Fibroblast of skin of abdomen (primary cell): ENCODE data around the gene NTSR2.
"Not testable (repeated sequence)": the region's sequence is repeated elsewhere in the genome, so short reads cannot be mapped to it uniquely, and the experiment has no call there.

Experiments used
- DNase-seq: peaks from one replicate; pipeline ENCODE4 v3.0.0-alpha.2; 2013

The NTSR2 gene

DNA sequence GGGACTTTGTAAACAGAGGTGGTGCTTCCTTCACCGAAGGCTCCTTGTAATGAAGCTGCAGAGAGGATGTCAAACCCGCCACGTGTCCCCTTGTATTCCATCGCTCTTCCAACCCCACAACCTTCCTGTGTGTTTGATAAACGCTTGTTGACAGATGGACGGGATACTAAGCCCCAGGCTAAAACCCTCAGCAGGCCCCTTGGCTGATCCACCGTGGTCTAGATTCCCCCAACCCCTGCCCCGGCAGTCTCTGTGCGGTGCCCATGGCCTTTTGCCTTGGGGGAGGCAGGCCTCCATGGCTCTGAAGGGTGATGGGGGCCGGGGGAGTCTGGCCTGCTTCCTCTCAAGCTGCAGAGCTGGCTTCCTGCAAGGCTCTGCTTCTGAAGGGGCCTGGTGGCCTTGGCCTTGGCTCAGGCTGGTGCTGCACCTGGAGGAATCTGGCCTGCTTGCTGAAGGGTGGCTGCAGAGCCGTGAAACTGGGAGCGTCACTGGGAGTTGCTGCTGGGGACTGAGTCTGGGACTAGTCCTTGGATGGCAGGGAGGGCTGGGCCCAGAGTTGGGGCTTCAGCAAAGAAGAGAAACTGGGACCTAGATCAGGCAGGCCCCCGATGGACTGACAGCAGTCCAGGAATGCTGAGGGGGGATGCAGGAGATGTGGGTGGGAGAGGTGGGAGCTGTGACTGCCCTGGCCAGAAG lies 9.6 kb upstream of the NTSR2 start:
- no peak for DNase-seq

DNA sequence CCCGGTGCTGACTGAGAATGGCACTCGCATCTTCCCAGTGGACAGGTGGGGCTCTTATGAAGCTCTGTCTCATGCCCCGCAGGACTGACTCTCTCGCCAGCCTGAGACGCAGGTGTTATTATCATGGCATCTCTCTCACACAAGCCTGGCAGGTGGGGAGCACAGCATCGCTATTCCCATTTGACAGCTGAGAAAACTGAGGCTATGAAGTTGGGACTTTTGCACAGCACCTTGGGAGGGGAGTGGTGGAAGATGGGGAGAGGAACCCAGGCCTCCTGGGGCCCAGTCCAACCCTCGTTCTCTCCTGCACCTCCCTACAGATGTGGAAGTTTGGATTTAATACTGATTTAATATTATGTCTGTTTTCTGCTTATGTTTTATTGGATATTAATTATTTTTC lies 9.0 kb upstream of the NTSR2 start:
- no peak for DNase-seq

DNA sequence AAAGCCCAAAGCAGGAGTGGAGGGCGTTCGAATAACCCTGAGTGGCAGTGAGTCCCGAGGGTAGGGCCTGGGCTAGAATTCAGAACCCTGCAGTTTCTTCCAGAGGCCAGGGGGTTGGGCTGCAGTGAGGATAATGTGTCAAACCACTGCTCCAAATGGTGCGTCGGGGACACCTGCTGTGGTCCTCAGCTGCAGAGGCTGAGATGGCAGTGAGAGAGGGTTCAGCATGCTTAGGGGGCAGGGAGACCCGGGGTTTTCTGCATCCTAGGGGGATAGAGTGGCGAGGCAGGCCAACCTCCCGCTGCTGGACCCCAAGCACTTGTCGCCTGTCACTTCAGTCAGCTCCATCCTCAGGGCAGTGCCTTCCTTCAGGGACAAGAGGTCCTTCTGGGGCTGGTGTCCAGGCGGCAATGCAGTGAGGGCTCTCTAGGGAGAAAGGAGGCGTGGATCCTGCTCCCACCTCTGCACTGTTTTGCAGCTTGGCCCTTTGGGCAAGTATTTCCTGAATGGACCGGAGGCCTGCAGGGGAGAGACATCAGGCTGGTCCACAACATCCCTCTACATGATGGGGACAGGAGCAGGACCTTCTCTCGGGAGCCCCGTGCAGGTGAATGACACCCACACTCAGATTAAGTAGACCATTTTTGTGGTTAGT lies 8.4 kb upstream of the NTSR2 start:
- no peak for DNase-seq

DNA sequence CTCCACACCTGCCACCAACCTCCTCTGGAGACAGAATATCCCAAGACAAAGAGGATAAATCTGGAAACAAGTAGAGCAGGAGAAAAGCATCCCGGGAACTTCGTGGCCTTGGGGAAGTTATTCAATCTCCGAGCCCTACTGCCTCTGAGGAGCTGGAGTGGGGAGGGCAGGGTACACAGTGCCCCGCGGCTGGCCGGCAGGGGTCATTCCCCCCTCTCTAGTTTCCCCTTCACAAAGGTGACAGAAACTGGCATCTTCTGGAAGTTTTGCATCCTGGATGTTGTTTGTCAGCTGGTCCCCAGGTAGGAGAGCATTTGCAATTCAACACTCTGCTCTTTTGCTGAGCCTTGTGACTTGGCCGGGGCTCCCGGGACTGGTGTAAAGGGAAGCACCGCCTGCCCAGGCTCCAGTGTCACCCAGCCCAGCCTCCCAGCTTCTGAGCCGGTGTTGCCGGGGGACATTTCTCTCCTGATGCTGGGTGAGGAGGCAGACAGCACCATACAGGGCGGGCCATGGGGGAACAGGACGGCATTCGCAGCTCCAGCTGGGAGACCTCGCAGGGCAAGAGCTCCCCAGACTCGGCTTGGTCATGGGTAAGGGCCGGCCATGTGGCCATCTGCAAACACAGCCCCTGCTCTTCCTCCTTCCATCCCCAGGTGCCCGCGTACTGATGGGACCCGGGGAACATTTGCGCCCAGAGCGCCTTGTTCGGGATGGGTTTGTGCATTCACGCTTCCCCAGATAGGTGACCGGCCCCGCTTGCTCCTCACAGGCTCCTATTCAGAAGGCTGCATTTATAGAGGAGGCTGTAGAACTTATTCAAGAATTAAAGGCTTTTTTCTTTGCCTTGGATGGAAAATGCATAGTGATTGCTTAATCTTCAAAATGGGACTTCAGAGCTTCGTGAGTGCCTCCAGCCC lies 7.4 kb upstream of the NTSR2 start:
- DNase-seq: no peak

DNA sequence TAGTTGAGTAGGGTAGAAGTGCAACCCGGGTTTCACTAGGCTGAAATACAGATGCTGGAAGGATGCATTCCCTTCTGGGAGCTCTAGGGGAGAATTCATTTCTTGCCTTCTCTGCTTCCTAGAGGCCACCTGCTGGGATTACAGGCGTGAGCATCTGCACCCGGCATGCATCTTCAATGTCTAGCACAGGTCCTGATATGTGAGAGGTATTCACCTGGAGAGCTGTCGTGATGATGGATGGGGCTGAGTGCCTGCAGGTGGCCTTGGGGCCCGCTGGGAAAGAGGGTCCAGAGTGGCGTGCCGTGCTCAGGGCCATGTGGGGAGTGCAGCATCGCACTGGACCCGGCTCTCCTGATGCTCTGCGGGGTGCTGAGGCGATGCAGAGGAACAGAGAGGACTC lies 6.6 kb upstream of the NTSR2 start:
- no peak for DNase-seq

DNA sequence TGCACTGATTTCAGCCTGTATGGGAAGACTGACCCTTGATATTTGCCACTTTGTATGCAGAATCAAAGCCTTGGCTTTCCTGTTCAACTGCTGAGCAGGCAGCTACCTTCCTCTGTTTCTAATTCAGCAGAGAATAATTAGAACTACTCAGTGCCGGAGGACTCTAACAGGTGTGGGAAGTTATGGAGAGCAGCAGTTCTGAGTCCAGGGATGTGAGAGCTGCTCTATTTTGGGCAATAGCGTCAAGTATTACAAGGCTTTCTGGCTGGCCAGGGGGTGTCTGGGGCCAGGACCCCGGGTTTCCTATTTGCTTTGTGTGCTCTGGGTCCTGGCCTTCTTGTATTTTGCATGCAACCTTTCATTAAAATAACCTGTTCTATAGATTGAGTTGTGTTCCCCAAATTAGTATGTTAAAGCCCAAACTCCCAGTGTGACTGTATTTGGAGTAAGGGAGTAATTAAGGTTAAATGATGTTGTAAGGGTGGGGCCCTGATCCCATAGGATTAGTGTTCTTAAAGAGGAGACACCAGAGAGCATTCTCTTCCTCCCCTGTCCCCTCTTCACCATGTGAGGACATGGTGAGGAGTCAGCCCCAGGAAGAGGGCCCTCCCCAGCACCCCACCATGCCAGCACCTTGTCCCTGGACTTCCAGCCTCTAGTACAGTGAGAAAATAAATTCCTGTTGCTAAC lies 5.6 kb upstream of the NTSR2 start:
- DNase-seq: no peak

DNA sequence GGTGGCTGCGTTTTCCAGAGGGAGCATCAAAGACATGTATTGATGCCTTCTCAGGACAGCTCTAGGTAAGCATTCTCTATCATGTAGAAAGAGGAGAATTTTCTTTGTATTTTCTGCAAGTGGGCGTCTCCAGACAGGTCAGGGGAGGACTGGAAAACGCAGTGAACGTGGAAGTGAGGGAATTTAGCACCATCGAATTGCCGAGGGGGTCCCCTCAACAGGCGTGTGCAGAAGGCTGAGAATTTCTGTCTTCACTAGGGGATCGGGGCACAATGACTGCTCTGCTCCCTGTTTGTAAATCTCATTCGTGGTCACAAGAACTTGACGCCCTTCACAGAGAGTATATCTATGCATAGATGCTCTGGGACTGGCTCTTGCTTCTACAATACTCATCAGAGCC lies 5.0 kb upstream of the NTSR2 start:
- no peak for DNase-seq

DNA sequence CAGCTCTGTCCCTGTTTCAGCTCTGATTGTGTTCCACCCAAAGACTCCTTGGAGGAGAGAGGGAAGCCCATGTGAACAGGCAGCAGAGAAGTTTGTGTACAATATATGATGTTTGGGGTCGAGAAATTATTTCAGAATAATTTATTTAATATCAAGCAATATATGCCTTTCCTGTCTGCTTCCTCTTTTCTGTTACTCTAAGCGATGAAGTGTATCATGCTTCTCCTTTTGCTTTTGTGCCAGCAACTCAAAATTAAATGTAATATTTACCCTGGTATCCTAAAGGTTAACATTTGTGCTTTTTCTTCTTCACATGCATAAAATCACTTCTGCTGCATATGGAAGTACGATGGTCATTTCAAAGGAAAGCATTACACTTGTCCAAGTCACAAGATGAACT lies 2.4 kb upstream of the NTSR2 start:
- DNase-seq: no peak

DNA sequence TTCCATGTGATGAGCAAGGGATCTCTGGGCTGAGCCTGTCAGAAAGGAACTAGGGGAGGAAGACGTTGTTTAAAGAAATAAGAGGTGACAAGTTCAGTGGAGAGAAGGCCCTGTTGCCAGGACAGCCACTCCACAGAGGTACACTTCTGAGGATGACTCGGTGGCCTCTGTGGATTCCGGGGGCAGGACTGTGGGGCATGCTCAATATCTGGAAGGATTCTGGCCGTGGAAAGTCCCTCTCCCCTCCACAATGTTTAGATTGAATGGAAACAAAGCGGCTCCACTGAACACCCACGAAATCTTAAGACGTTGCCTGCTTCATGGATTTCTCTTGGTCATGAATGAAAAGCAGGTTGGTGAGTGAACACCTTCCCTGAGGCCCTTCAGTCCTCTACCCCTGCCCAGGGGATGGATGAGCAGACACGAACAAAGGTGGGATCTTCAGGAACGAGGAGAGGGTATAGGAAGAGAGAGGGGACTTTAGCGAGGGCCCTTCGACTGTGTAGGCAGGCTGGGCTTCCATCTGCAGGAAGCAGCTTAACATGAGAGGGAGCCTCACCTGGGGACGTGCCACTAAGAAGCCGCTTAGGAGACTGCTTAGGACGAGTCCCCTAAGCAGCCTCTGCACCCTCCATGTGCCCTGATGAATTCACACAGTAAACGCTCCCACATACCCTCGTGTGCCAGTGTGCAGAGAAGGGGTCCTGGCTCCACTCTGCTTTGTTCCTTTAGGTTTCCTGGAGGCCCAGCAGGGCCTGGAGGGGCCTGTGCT lies 1.9 kb downstream of the NTSR2 start:
- DNase-seq: no peak

DNA sequence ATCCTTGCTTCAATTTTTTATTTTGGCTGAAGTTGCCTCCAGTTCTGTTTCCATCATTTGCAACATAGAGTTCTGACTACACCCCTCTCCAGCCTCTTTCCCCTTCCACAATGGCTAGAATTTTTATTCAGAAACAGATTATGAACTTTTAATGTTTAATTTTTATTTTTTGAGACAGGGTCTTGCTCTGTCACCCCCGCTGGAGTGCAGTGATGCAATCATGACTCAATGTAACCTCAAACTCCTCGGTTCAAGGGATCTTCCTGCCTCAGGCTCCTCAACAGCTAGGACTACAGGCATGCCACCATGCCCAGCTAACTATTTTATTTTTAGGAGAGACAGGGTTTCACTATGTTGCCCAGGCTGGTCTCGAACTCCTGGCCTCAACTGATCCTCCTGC lies 2.8 kb downstream of the NTSR2 start:
- no peak for DNase-seq

DNA sequence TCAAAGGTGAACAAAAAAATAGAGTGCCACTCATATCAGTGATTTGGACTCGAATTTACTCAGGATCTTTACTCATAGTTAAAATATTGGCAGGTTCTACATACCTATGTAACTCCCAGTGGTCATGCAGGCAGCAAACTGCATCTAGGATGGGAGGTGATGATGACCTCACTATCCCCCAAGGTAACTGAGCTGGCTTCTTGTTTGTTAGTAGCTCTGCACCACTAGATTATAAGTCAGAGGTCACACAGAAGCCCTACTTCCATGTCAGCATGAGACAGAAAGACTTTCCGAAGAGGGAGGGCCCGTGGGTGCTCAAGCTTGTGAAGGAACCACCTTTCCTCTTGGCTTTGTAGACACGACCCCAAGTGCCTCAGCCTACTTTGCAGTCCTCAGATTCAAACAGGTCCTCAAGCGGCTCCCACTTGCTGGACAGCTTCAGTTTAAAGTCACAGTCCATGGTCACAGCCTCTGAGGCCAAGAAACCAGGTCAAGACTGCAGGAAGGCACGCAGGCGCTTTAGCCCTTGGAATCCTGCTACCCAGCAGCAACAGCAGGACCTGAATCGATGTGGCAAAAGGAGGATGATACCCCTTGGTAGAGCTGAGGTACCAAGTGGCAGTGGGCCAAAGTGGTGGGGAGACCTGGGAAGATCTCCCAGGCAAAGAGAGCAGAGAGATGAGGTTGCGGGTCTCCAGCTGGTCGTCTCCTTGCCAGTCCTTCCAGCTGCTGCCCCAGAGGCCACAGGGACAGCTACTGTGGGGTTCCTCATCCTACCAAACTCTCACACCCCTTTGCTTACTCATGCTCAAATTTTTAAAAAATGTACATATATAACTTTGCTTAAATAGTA lies 4.3 kb downstream of the NTSR2 start:
- DNase-seq: no peak

DNA sequence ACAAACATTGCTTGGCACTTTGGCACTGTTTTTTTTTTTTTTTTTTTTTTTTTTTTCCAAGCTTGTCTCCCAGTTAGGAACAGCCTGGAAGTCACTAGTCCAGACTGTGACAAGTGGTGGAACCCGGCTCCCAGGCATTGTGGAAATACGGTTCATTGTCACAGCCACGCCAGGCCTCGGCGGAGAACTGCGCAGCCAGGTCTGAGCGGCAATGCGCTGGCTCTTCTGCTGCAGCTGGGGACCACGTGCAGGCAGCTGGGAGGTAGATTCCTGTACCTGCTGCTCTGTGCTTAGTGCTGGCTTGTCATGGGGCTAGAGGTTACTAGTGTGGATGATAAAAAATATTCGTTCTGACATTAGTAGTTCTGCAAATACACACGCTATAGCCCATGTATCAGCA lies 5.0 kb downstream of the NTSR2 start:
- no peak for DNase-seq

DNA sequence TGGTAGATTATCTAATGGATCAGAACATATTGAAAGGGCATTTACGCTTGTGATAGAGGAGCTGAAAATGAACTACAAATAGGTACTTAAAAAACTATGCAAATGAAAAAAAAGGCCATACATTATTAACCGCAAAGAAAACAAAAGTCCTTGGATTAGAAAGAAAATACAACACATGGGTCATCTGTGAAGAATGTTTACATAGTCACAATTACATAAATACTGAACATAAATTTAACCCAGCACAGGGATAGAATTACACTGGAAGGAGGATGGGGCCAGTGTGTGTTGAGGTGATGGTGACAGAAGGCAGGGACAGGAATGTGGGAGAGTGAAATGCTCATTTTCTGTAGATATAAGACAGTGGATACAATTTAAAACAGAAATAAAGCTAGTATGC lies 6.6 kb downstream of the NTSR2 start:
- no peak for DNase-seq

DNA sequence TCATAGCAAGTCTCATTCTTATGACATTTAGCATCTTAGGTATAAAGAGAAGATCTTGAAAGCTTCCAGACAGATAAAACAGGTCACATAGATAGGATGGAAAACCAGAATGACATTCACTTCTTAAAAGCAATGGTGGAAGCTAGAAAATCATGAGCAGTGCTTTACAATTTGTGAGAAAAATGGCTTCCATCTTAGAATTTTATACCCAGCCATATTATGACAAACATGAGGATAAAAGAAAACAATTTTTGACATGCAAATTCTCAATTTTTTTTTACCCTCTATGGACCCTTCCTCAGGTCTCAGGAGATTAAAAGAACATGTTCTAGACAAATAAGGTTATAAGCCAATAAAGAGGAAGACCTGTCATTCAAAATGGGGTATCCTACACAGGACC lies 7.1 kb downstream of the NTSR2 start:
- no peak for DNase-seq

DNA sequence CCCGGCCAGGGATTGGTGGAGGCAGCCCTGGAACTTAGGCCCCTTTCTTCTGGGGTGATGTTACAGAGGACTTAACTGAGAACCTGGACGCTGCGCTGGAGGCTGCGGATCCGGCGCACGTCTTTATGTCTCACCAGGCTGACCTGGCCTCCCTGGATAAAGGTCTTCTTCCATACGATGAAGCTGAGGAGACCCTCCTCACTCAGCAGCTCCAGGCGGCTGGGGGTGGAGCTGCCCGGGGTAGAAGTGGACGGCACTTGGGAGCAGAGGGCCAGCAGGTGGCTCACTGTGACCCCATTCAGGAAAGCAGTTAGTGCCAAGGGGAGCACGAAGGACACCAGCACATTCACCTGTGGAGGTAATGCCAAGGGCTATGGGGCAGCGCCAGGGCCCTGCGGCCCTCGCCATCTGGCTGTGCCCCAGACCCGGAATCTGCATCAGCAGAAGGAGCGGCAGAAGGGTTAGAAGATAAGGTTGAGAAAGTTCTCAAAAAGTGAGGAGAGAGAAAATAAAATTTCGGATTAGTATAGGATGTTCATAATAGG lies 8.0 kb downstream of the NTSR2 start:
- DNase-seq: no peak

DNA sequence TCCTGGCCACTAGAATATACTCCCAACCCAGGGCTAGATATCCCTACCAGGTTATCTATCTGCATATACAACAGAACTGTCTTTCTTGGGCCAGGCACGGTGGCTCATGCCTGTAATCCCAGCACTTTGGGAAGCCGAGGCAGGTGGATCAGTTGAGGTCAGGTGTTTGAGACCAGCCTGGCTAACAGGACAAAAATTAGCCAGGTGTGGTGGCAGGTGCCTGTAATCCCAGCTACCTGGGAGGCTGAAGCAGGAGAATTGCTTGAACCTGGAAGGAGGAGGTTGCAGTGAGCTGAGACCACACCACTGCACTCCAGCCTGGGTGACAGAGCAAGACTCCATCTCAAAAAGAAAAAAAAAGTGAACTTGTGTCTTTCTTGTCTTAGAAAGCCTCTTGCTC lies 9.6 kb downstream of the NTSR2 start:
- not testable (repeated sequence) for DNase-seq

DNA sequence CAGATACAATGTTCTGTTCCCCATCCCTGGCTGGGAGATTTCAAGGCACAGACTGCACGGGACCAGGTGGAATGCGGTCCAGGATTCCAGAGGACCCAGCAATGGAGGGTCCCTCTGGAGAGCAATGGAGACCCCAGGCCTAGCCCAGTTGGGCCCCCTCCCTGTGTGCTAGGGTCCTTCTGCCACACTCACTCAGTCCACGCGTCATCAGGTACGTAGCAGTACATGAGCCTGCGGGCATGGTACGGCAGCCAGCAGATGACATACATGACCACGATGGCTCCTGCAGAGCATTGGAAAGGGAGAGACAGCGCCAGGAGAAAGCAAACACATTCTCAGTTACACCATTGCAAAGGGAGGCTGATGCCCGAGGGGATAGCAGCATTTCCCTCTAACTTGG lies 10.1 kb downstream of the NTSR2 start:
- DNase-seq: no peak

DNA sequence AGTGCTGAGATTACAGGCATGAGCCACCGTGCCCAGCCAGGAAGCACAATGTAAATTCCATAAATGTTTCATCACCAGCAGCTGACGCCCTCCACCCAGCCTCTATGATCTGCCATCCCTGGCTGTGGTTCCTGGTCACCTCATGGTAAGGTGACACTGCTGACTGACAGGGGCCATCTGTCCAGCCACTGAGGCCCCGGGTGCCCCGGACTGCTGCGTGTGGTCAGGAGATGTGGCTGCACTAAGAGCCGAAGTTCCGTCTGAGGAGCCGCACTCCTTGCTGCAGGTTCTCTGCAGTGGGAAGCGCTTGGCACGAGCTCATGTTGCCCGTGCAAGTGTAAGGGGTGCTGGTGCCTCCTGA lies 10.9 kb downstream of the NTSR2 start:
- DNase-seq: no peak

DNA sequence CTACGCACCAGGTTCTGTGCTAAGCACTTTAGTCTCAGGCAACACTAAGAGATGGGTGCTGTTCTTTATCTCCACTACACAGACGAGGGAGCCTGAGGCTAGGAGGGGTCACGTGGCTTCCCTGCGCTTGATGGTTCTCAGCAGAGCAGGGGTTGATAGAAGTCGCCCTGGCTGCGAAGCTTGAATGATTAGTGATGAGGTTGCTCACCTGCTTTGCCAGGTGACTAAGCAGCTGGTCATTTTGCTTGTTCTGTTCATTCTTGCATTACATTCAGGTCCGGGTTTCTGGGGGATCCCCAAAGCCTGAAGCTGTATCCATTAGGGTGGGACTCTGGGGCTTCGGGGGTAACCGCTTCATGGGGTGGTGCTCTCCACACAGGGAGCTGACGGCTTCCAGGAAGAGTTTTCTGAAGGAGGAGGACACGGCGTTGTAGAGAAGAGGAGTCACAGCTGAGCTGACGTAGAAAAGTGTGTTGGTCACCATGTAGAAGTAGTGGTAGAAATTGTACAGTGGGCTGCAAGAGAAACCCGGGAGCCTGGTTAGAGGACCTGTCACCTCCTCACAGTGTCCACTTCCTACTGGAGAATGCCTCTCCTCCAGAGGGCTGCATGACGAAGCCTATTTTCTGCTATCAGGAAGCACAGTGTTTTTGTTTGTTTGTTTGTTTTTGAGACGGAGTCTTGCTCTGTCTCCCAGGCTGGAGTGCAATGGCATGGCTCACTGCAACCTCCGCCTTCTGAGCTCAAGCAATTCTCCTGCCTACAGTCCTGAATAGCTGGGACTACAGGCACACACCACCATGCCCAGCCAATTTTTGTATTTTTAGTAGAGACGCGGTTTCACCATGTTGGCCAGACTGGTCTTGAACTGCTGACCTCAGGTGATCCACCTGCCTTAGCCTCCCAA lies 11.5 kb downstream of the NTSR2 start:
- no peak for DNase-seq

DNA sequence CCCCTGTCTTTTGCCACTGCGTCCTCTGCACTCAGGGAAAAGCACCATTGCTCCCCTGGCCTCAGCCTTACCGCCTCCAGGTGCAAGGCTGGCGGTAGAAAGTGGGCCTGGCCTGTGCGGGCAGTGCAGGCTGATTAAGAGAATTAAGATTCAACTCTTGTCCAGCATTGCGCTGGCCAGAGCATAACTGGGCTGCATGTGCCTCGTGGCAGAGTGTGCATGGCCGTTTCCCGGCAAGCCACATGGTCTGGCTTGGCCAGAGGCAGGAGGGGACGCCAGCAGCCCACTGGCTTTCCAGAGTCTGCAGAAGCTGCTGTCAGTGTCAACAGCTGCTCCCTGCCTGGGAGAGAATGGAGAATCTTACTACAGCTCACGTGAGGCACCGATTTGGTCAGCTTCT lies 12.3 kb downstream of the NTSR2 start:
- DNase-seq: no peak
